Measurements from ENCODE around the gene ZFHX3. TPM values are rescaled to one million over a fixed set of nuclear protein-coding genes. Genes with fewer than 3 reads are reported as not detected.

The ZFHX3 gene
- total RNA-seq, 1 experiment from 2014 or later: 1.5 TPM

DNA sequence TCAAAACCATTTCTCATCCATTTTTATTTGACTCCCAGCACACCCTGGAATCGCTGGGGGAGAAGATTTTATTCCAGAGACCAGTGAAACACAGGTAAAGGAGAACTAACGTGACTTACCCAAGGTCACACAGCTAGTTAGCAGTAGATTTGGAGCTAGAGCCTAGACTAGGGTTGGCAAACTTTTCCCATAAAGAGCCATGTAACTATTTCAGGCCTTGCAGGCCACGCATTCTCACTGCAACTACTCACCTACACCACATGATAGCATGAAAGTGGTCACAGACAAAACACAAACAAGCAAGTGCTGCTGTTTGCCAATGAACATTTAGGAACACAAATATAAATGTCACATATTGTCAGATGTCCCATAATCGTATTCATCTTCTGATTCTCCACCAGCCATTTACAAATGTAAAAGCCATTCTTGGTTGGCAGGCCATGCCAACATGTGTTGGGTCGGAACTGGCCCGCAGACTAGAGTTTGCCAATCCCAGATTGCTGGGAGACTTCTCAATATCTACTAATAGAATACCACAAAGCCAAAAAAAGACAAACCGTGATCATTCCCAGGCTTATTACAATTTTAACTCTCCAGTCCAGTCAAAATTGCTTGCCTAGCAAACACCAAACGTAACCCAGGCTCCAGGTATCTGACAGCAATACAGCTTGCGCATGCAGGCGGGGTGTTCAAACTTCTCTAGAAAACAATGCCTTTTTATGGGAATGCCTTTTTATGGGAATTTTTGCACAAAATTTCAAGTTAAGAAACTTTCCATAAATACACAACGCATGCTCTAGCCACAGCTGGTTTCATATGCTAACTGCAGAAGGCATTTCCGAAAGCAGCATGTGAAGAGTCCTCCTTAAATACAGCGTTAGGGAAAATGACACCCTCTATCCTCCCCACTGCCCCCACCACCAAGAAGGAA, 20.9 kb downstream of the ZFHX3 start:
- DNase-seq: no peak
- Histone ChIP-seq H3K9me3 (ENCODE audit: control insufficient read depth, low read depth, low read length) (no peaks in the 10 kb centered on the region), H4K8ac (replicated peaks; ENCODE audit: insufficient read length, low read depth, low read length) (no peak overlapping the region), H2BK5ac (ENCODE audit: insufficient read length, low read length) (no peak overlapping the region), H3K23ac (ENCODE audit: insufficient read length, low read depth, low read length) (no peak overlapping the region), H4K5ac (ENCODE audit: insufficient read length, low read depth, low read length) (no peak overlapping the region), H3K18ac (ENCODE audit: insufficient read length, low read depth, low read length) (no peak overlapping the region), H2BK120ac (ENCODE audit: low read depth, low read length, poor library complexity, severe bottlenecking) (no peak overlapping the region), H3K27me3 (ENCODE audit: insufficient read depth, low read length) (peaks cover 62% of the 10 kb centered on the region), H3K9ac (ENCODE audit: extremely low read depth, insufficient read length, low read length) (no peak overlapping the region), H3K79me1 (ENCODE audit: insufficient read depth, low read depth, low read length, poor library complexity, severe bottlenecking) (no peaks in the 10 kb centered on the region), H3K79me2 (ENCODE audit: insufficient read depth, low read length) (no peaks in the 10 kb centered on the region), H3K56ac (ENCODE audit: insufficient read length, low read depth, low read length) (no peak overlapping the region), H2BK15ac (ENCODE audit: low read depth, low read length) (no peak overlapping the region), H4K20me1 (ENCODE audit: control insufficient read depth, insufficient read depth, insufficient read length) (no peaks in the 10 kb centered on the region), H3K27ac (ENCODE audit: insufficient read length, low read depth, low read length) (no peak overlapping the region), H3K23me2 (ENCODE audit: insufficient read length, low read depth, low read length, poor library complexity, severe bottlenecking) (no peaks in the 10 kb centered on the region), H3K4ac (ENCODE audit: low read depth, low read length) (no peak overlapping the region), H2AFZ (ENCODE audit: low read length) (no peak overlapping the region), H2BK12ac (ENCODE audit: insufficient read length, low read depth, low read length) (no peak overlapping the region), H2AK5ac (ENCODE audit: insufficient read length, low read length) (no peak overlapping the region), H2BK20ac (ENCODE audit: low read depth, low read length, poor library complexity, severe bottlenecking) (no peak overlapping the region), H3K4me1 (ENCODE audit: insufficient read depth, low read length) (no peaks in the 10 kb centered on the region), H4K91ac (ENCODE audit: insufficient read length, low read depth, low read length) (no peak overlapping the region), H3K14ac (ENCODE audit: insufficient read depth, low read length) (no peak overlapping the region), H3K4me2 (ENCODE audit: insufficient read depth, insufficient read length, low read length) (no peak overlapping the region), H3T11ph (ENCODE audit: low read length) (no peak overlapping the region)
- no CpG with 5 or more reads among the region's 13 CpGs for WGBS (ENCODE audit: extremely low coverage, insufficient read length, low lambda C conversion rate)
- Mint-ChIP-seq H3K9me3 (peaks cover 0 to 13% of the 10 kb centered on the region in 2 experiments; a peak in 2 of 5 replicates), H3K27me3 (ENCODE audit: low read depth) (peaks cover 100% of the 10 kb centered on the region), H3K4me3 (no peak overlapping the region), H3K27ac (no peak overlapping the region), H3K4me1 (peaks cover 12 to 21% of the 10 kb centered on the region in 2 experiments), H3K36me3 (ENCODE audit: insufficient read depth in 1 of 3, low read depth in 3 of 3) (no peaks in the 10 kb centered on the region)
- TF ChIP-seq, protein P1, sequence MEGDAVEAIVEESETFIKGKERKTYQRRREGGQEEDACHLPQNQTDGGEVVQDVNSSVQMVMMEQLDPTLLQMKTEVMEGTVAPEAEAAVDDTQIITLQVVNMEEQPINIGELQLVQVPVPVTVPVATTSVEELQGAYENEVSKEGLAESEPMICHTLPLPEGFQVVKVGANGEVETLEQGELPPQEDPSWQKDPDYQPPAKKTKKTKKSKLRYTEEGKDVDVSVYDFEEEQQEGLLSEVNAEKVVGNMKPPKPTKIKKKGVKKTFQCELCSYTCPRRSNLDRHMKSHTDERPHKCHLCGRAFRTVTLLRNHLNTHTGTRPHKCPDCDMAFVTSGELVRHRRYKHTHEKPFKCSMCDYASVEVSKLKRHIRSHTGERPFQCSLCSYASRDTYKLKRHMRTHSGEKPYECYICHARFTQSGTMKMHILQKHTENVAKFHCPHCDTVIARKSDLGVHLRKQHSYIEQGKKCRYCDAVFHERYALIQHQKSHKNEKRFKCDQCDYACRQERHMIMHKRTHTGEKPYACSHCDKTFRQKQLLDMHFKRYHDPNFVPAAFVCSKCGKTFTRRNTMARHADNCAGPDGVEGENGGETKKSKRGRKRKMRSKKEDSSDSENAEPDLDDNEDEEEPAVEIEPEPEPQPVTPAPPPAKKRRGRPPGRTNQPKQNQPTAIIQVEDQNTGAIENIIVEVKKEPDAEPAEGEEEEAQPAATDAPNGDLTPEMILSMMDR (conservative IDR thresholded peaks at IDR 0.05): no peak

Measured in H9 (cell line).